Spleen (tissue), 11 donors: ENCODE measurements around the gene MX2. TPM values are rescaled to one million over a fixed set of nuclear protein-coding genes. Genes with fewer than 3 reads are reported as not detected.
A peak's percentile ranks its signal among the peaks of the same experiment; 100 is the strongest.

Experiments used
- DNase-seq: peaks from one replicate; pipeline ENCODE4 v3.0.0-alpha.2; 2020
- H3K27ac ChIP-seq, 8 donors: fragments of 200-600 bp; sonication (generic) in 7 of 8; 1 replicate in 4 of 8; 2 replicates in 4 of 8; pipeline versions ENCODE4 v1.5.0 to v1.8.0; 2016 to 2021; ENCODE audit warnings: inconsistent platforms in 4 of 8, mild to moderate bottlenecking in 4 of 8, moderate library complexity in 1 of 8
- H3K27me3 ChIP-seq, 7 donors: fragments of 200-600 bp; sonication (generic) in 6 of 7; replicated peaks in 1 of 7; 1 replicate in 4 of 7; 2 replicates in 3 of 7; pipeline versions ENCODE4 v1.5.0 to v1.8.0; 2016 to 2021; ENCODE audit warnings: inconsistent platforms in 3 of 7, mild to moderate bottlenecking in 1 of 7
- H3K36me3 ChIP-seq, 6 donors: fragments of 200-600 bp; sonication (generic) in 5 of 6; 1 replicate in 4 of 6; 2 replicates in 2 of 6; pipeline versions ENCODE4 v1.5.0 to v1.8.0; 2016 to 2021; ENCODE audit warnings: inconsistent platforms in 2 of 6
- H3K4me1 ChIP-seq, 6 donors: fragments of 200-600 bp; sonication (generic) in 5 of 6; 1 replicate in 3 of 6; 2 replicates in 3 of 6; pipeline versions ENCODE4 v1.5.0 to v1.8.0; 2016 to 2021; ENCODE audit warnings: inconsistent platforms in 3 of 6
- H3K4me3 ChIP-seq, 8 donors: fragments of 200-600 bp; sonication (generic) in 7 of 8; 1 replicate in 4 of 8; 2 replicates in 4 of 8; pipeline versions ENCODE4 v1.5.0 to v1.8.0; 2016 to 2021; ENCODE audit warnings: inconsistent platforms in 4 of 8, mild to moderate bottlenecking in 4 of 8, moderate library complexity in 2 of 8
- H3K9me3 ChIP-seq, 8 donors: fragments of 200-600 bp; sonication (generic) in 7 of 8; 1 replicate in 4 of 8; 2 replicates in 4 of 8; pipeline versions ENCODE4 v1.5.0 to v1.8.0; 2016 to 2021; ENCODE audit warnings: inconsistent platforms in 4 of 8
- CTCF ChIP-seq, 11 experiments: fragments of 200-600 bp in 7 of 11; fragments of 450-650 bp in 4 of 11; sonication (generic) in 4 of 11; IDR thresholded peaks in 8 of 11; conservative IDR thresholded peaks in 3 of 11; 1 replicate in 7 of 11; 2 replicates in 4 of 11; pipeline versions ENCODE4 v1.4.0 to v1.8.0; 2016 to 2021; ENCODE audit warnings: antibody characterized with exemption in 11 of 11, inconsistent platforms in 4 of 11, mild to moderate bottlenecking in 1 of 11
- POLR2A ChIP-seq, 3 donors: fragments of 450-650 bp; IDR thresholded peaks; one replicate each; pipeline ENCODE4 v1.5.1; 2017; ENCODE audit warnings: antibody characterized with exemption in 3 of 3, mild to moderate bottlenecking in 1 of 3
- POLR2AphosphoS5 ChIP-seq, 3 donors: sonication (generic); formaldehyde crosslinking; IDR thresholded peaks; one replicate each; pipeline ENCODE4 v1.5.1; 2017; ENCODE audit warnings: antibody characterized with exemption in 3 of 3
- WGBS, 5 donors: extraction: QIAGEN DNeasy Blood & Tissue Kit in 3 of 5; methylation state at CpG; one replicate each; pipeline versions ENCODE4 v1.1.5 to v1.1.7; 2013 to 2018; 5-methylcytosine and 5-hydroxymethylcytosine counted together
- intact Hi-C: fragments of 100-400 bp; cut with DNase I; formaldehyde crosslinking; loops from one replicate; pipeline ENCODE4 v1.15.0; 2023; ENCODE audit warnings: low total_unique reads
- polyA plus RNA-seq, 3 donors: library from polyadenylated mRNA; stranded (reverse); fragments of 200-250 nt; gene quantifications; one replicate each; pipeline ENCODE4 v1.2.1, GENCODE V29; 2013
- total RNA-seq, 7 donors: library from RNA; depleted of rRNA in 3 of 7; stranded (reverse); fragments of >200 nt in 3 of 7; fragmentation: NEBNext Ultra II Directional in 4 of 7; extraction: Animal tissue kit (Norgen Biotek cat#: 25700) in 4 of 7; gene quantifications; one replicate each; pipeline versions ENCODE4 v1.1.0 to v1.2.1, GENCODE V29; 2016 to 2021
- donor health status: healthy with polysubstance abuse.
- donor health status: DM: no; HTN: no; CAD: no; lungs with moderate emphysema.
- donor health status: DM: no; HTN: no; CAD: no.
- donor health status: Bipolar disorder and iron deficiency.
- donor health status: healthy.
- donor health status: DM: no; HTN: no; CAD: no.
- donor health status: DM: yes; HTN: yes; CAD: no.

MX2 gene
- total and polyA plus RNA-seq, 10 donors = 20.0 to 109 (median 71.8) TPM

GRCh38 chr21:41374177-41374712, 12.4 kb downstream of the MX2 start:
- 91 to 94% (median 94%) methylated on average over 12 to 14 of the region's 14 CpGs for WGBS, 5 donors
- H3K27ac ChIP-seq = no peak overlapping the region
- no peak overlapping the region for H3K4me3 ChIP-seq
- H3K27me3 ChIP-seq = peaks cover 0 to 5% (median 0%) of the 10 kb centered on the region in 7 donors
- peak; percentile 64 for DNase-seq
- H3K9me3 ChIP-seq = no peaks in the 10 kb centered on the region
- peaks cover 0 to 55% (median 30%) of the 10 kb centered on the region in 6 donors for H3K4me1 ChIP-seq
- peaks cover 0 to 62% (median 28%) of the 10 kb centered on the region in 6 donors for H3K36me3 ChIP-seq
- TF ChIP-seq CTCF (IDR thresholded peaks at IDR 0.05 in 8 of 11, conservative IDR thresholded peaks at IDR 0.05 in 3 of 11) (no peak), POLR2A (IDR thresholded peaks at IDR 0.05) (no peak), POLR2AphosphoS5 (IDR thresholded peaks at IDR 0.05) (no peak)
- intact Hi-C loops = no loop called here

- TF ChIP-seq CTCF (IDR thresholded peaks at IDR 0.05 in 8 of 11, conservative IDR thresholded peaks at IDR 0.05 in 3 of 11) = no peak
- no peak for TF ChIP-seq POLR2AphosphoS5 (IDR thresholded peaks at IDR 0.05)
- TF ChIP-seq POLR2A (IDR thresholded peaks at IDR 0.05) = no peak
- intact Hi-C loops = no loop called here
- Histone ChIP-seq H3K36me3 (peaks cover 1 to 69% (median 35%) of the 10 kb centered on the region in 6 donors), H3K9me3 (no peaks in the 10 kb centered on the region), H3K4me3 (no peak overlapping the region), H3K27me3 (no peaks in the 10 kb centered on the region), H3K4me1 (peaks cover 0 to 47% (median 25%) of the 10 kb centered on the region in 6 donors), H3K27ac (no peak overlapping the region)
- DNase-seq = no peak
- 71 to 85% (median 73%) methylated on average over 5 of the region's 5 CpGs for WGBS, 5 donors
Measured at GRCh38 chr21:41374867-41375533, 13.2 kb downstream of the MX2 start.

GRCh38 chr21:41375875-41376274, 14.0 kb downstream of the MX2 start:
- H3K4me1 ChIP-seq = peaks cover 0 to 38% (median 16%) of the 10 kb centered on the region in 6 donors
- H3K4me3 ChIP-seq = no peak overlapping the region
- H3K36me3 ChIP-seq = peaks cover 4 to 78% (median 44%) of the 10 kb centered on the region in 6 donors
- no peaks in the 10 kb centered on the region for H3K9me3 ChIP-seq
- H3K27me3 ChIP-seq = no peaks in the 10 kb centered on the region
- intact Hi-C loops = no loop called here
- no peak overlapping the region for H3K27ac ChIP-seq
- TF ChIP-seq CTCF (IDR thresholded peaks at IDR 0.05 in 8 of 11, conservative IDR thresholded peaks at IDR 0.05 in 3 of 11) (no peak), POLR2AphosphoS5 (IDR thresholded peaks at IDR 0.05) (no peak), POLR2A (IDR thresholded peaks at IDR 0.05) (no peak)
- no peak for DNase-seq
- 81 to 93% (median 90%) methylated on average over 3 to 5 of the region's 5 CpGs for WGBS, 5 donors

- no peak overlapping the region for H3K4me3 ChIP-seq
- intact Hi-C loops = no loop called here
- peaks cover 4 to 96% (median 59%) of the 10 kb centered on the region in 6 donors for H3K36me3 ChIP-seq
- peaks cover 0 to 20% (median 3%) of the 10 kb centered on the region in 6 donors for H3K4me1 ChIP-seq
- TF ChIP-seq POLR2AphosphoS5 (IDR thresholded peaks at IDR 0.05) (peak in 1 of 3 donors; percentile 27), CTCF (IDR thresholded peaks at IDR 0.05 in 8 of 11, conservative IDR thresholded peaks at IDR 0.05 in 3 of 11) (no peak)
- H3K27me3 ChIP-seq = no peaks in the 10 kb centered on the region
- DNase-seq = no peak
- WGBS, 5 donors = 91 to 94% (median 92%) methylated on average over 10 to 16 of the region's 16 CpGs
- peaks cover 0 to 7% (median 0%) of the 10 kb centered on the region in 8 donors for H3K9me3 ChIP-seq
- H3K27ac ChIP-seq = no peak overlapping the region
Measured at GRCh38 chr21:41377715-41378114, 15.9 kb downstream of the MX2 start.
